Panc1 (cell line): Measurements from ENCODE around the gene CD84.
"Not testable (repeated sequence)": the region's sequence is repeated elsewhere in the genome, so short reads cannot be mapped to it uniquely, and the experiment has no call there.

Experiments
- CTCF ChIP-seq: fragments of 450-650 bp; IDR thresholded peaks from 2 replicates; pipeline ENCODE4 v1.5.1; 2017; ENCODE audit warnings: mild to moderate bottlenecking
- POLR2AphosphoS5 ChIP-seq: IDR thresholded peaks from 2 replicates; pipeline ENCODE4 v1.6.1; 2012; ENCODE audit warnings: mild to moderate bottlenecking, low read depth, low read length, moderate library complexity
- REST ChIP-seq, 2 experiments: IDR thresholded peaks; 2 replicates each; pipeline ENCODE4 v1.6.1; 2011 to 2012; ENCODE audit warnings: low read depth in 2 of 2, control low read depth in 1 of 2, low read length in 1 of 2, mild to moderate bottlenecking in 1 of 2, moderate library complexity in 1 of 2; ENCODE audit not compliant: insufficient read depth in 1 of 2
- TCF7L2 ChIP-seq: IDR thresholded peaks from 2 replicates; pipeline ENCODE4 v1.6.1; 2011; ENCODE audit warnings: mild to moderate bottlenecking, low read depth, low read length, inconsistent platforms

- TF ChIP-seq CTCF; POLR2AphosphoS5; TCF7L2; REST (IDR thresholded peaks at IDR 0.05; ENCODE audit: insufficient read depth in 1 of 2, low read depth in 2 of 2, low read length in 1 of 2): not testable (repeated sequence)
Observed at GRCh38 chr1:160582976-160583375, 3.7 kb upstream of the CD84 start.
